HG03571 (cell line): Measurements from ENCODE around the gene SLC30A5.
A peak's percentile ranks its signal among the peaks of the same experiment; 100 is the strongest.
"Not testable (repeated sequence)": the region's sequence is repeated elsewhere in the genome, so short reads cannot be mapped to it uniquely, and the experiment has no call there.

Experiments
- ATAC-seq: cut with Tn5 transposase; IDR thresholded peaks from one replicate; pipeline ENCODE4 v1.9.1; 2021; ENCODE audit not compliant: unreplicated experiment

Gene SLC30A5

GRCh38 chr5:69093771-69094482 is at the start of gene SLC30A5:
Gene SLC30A5, plus strand, starts transcription at chr5:69094014. Its CDS starts 242 bp downstream, at chr5:69094256.
- ATAC-seq, result peak; percentile 99

GRCh38 chr5:69045213-69045612 is 48.6 kb upstream of the SLC30A5 start:
- ATAC-seq, result not testable (repeated sequence)

- no peak for ATAC-seq
Observed at GRCh38 chr5:69046375-69046957, 47.3 kb upstream of the SLC30A5 start.

- no peak for ATAC-seq
Observed at GRCh38 chr5:69048230-69048629, 45.6 kb upstream of the SLC30A5 start.

GRCh38 chr5:69049151-69049550 is 44.7 kb upstream of the SLC30A5 start:
- no peak for ATAC-seq

- no peak for ATAC-seq
Observed at GRCh38 chr5:69049796-69050195, 44.0 kb upstream of the SLC30A5 start.

GRCh38 chr5:69050214-69050613 is 43.6 kb upstream of the SLC30A5 start:
- no peak for ATAC-seq

GRCh38 chr5:69052181-69052580 is 41.6 kb upstream of the SLC30A5 start:
- ATAC-seq, result no peak

- no peak for ATAC-seq
Observed at GRCh38 chr5:69074664-69075521, 18.9 kb upstream of the SLC30A5 start.

- no peak for ATAC-seq
Observed at GRCh38 chr5:69075522-69076179, 18.2 kb upstream of the SLC30A5 start.

- no peak for ATAC-seq
Observed at GRCh38 chr5:69078921-69079540, 14.8 kb upstream of the SLC30A5 start.

GRCh38 chr5:69079556-69079955 is 14.3 kb upstream of the SLC30A5 start:
- no peak for ATAC-seq

GRCh38 chr5:69083412-69083811 is 10.4 kb upstream of the SLC30A5 start:
- no peak for ATAC-seq

- no peak for ATAC-seq
Observed at GRCh38 chr5:69084195-69084594, 9.6 kb upstream of the SLC30A5 start.

- no peak for ATAC-seq
Observed at GRCh38 chr5:69084903-69085302, 8.9 kb upstream of the SLC30A5 start.

- ATAC-seq, result no peak
Observed at GRCh38 chr5:69086206-69086605, 7.6 kb upstream of the SLC30A5 start.

- ATAC-seq, result not testable (repeated sequence)
Observed at GRCh38 chr5:69088006-69088405, 5.8 kb upstream of the SLC30A5 start.

- no peak for ATAC-seq
Observed at GRCh38 chr5:69090158-69090557, 3.7 kb upstream of the SLC30A5 start.

- no peak for ATAC-seq
Observed at GRCh38 chr5:69091771-69092170, 2.0 kb upstream of the SLC30A5 start.

- no peak for ATAC-seq
Observed at GRCh38 chr5:69092969-69093368, 845 bp upstream of the SLC30A5 start.

- no peak for ATAC-seq
Observed at GRCh38 chr5:69099302-69099701, 5.5 kb downstream of the SLC30A5 start.
